ENCODE data around the gene HK2. TPM values are rescaled to one million over a fixed set of nuclear protein-coding genes. Genes with fewer than 3 reads are reported as not detected.
"Not testable (repeated sequence)": the region's sequence is repeated elsewhere in the genome, so short reads cannot be mapped to it uniquely, and the experiment has no call there.

HK2 gene
- total RNA-seq, 1 donor from 2014 or later = 19.0 TPM

DNA sequence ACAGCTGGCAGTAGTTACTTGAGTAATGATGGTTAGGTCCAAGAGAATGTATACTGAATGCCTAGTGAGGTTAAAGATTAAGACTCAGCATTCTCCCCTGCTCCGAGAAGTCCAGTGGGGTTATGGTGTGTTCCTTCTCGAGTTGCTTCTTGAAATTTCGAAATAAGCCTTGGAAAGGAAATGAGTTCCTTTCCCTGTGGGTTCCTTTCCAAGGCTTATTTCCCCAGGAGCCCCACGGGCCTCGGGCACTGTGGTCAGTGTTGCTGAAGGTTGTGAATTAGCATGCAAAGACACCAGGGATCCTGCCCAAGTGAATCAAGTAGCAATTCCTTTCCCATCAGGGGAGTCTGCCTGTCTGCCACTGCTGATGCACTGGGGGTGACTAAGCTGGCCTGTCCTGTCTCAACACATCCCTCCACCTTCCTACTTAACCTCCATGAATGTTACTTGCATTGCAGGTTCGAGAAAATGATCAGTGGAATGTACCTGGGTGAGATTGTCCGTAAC, 53.6 kb downstream of the HK2 start:
- no peak overlapping the region for H3K4me3 ChIP-seq
- TF ChIP-seq, protein P1, sequence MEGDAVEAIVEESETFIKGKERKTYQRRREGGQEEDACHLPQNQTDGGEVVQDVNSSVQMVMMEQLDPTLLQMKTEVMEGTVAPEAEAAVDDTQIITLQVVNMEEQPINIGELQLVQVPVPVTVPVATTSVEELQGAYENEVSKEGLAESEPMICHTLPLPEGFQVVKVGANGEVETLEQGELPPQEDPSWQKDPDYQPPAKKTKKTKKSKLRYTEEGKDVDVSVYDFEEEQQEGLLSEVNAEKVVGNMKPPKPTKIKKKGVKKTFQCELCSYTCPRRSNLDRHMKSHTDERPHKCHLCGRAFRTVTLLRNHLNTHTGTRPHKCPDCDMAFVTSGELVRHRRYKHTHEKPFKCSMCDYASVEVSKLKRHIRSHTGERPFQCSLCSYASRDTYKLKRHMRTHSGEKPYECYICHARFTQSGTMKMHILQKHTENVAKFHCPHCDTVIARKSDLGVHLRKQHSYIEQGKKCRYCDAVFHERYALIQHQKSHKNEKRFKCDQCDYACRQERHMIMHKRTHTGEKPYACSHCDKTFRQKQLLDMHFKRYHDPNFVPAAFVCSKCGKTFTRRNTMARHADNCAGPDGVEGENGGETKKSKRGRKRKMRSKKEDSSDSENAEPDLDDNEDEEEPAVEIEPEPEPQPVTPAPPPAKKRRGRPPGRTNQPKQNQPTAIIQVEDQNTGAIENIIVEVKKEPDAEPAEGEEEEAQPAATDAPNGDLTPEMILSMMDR (IDR thresholded peaks at IDR 0.05; ENCODE audit: borderline replicate concordance) = no peak
- H3K4me1 ChIP-seq = no peaks in the 10 kb centered on the region
- H3K9me3 ChIP-seq (replicated peaks) = no peaks in the 10 kb centered on the region
- intact Hi-C loops (cut with micrococcal nuclease) = no loop called here
- no peak for DNase-seq
- peaks cover 39% of the 10 kb centered on the region for H3K36me3 ChIP-seq
- H3K27me3 ChIP-seq (ENCODE audit: low read depth) = no peaks in the 10 kb centered on the region
- H3K27ac ChIP-seq (replicated peaks) = no peak overlapping the region

DNA sequence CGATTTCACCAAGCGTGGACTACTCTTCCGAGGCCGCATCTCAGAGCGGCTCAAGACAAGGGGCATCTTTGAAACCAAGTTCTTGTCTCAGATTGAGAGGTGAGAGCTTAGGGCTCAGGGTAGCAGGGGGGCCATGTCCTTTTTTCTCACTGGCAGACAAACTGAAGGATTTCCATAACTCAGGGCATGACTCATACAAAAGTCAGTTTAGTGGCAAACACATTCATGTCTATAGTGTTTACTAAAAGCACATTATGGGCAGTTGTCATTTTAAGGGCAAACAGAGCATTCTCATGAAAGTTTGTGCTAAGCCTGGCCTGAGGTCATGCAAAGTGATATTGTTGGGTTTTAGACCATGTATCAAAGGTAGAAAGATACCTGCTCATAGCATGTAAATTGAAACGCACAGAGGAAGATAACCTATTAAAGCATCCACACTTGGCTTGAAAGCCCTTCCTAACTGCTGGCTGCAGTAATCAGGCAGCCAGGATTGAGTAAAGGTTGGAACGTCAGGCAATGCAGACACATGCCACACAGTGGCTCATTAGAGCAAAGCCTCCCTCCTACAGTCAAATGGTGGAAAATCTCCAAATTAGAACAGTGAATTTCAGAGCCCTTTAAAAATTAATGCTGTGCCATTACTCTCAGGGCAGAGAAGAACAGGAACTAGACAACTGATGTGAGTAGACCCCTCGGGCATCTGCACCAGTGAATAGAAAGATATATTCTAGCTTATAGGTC, 54.2 kb downstream of the HK2 start:
- Histone ChIP-seq H3K9me3 (replicated peaks) (no peaks in the 10 kb centered on the region), H3K36me3 (peaks cover 36% of the 10 kb centered on the region)
- intact Hi-C loops (cut with micrococcal nuclease) = no loop called here

DNA sequence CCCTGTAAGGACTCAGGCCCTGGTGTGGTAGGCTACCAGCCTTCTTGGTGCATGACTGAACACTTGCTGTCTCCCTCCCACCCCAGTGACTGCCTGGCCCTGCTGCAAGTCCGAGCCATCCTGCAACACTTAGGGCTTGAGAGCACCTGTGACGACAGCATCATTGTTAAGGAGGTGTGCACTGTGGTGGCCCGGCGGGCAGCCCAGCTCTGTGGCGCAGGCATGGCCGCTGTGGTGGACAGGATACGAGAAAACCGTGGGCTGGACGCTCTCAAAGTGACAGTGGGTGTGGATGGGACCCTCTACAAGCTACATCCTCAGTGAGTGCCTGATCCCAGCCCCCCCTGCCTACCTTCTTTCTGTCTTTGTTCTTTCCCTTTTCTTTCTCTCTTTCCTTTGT, 55.2 kb downstream of the HK2 start:
- Histone ChIP-seq H3K4me3 (no peak overlapping the region), H3K4me1 (no peaks in the 10 kb centered on the region), H3K36me3 (peaks cover 34% of the 10 kb centered on the region), H3K9me3 (replicated peaks) (no peaks in the 10 kb centered on the region), H3K27me3 (ENCODE audit: low read depth) (no peaks in the 10 kb centered on the region), H3K27ac (replicated peaks) (no peak overlapping the region)
- intact Hi-C loops (cut with micrococcal nuclease) = no loop called here
- no peak for DNase-seq
- TF ChIP-seq, protein P1 (IDR thresholded peaks at IDR 0.05; ENCODE audit: borderline replicate concordance) = no peak

More for the DNA sequence above, 54.2 kb downstream of the HK2 start:
- Histone ChIP-seq H3K27ac (replicated peaks) (no peak overlapping the region), H3K27me3 (ENCODE audit: low read depth) (no peaks in the 10 kb centered on the region), H3K4me1 (no peaks in the 10 kb centered on the region), H3K4me3 (no peak overlapping the region)
- TF ChIP-seq, protein P1 (IDR thresholded peaks at IDR 0.05; ENCODE audit: borderline replicate concordance) = no peak
- no peak for DNase-seq

DNA sequence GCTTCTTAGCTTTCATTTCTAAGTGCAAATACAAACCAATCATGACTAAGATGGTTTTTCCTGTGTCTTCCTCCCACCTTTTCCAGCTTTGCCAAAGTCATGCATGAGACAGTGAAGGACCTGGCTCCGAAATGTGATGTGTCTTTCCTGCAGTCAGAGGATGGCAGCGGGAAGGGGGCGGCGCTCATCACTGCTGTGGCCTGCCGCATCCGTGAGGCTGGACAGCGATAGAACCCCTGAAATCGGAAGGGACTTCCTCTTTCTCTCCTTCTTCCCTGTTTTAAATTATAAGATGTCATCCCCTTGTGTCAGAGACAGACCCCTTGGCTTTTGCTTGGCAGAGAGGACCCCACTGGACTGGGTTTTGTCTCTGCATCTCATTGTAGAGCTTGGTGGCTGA, 56.8 kb downstream of the HK2 start:
- H3K36me3 ChIP-seq = peaks cover 27% of the 10 kb centered on the region
- H3K4me3 ChIP-seq = no peak overlapping the region
- TF ChIP-seq, protein P1 (IDR thresholded peaks at IDR 0.05; ENCODE audit: borderline replicate concordance) = no peak
- DNase-seq = no peak
- no peaks in the 10 kb centered on the region for H3K4me1 ChIP-seq
- no peak overlapping the region for H3K27ac ChIP-seq (replicated peaks)
- no peaks in the 10 kb centered on the region for H3K9me3 ChIP-seq (replicated peaks)
- intact Hi-C loops (cut with micrococcal nuclease) = no loop called here
- no peaks in the 10 kb centered on the region for H3K27me3 ChIP-seq (ENCODE audit: low read depth)

DNA sequence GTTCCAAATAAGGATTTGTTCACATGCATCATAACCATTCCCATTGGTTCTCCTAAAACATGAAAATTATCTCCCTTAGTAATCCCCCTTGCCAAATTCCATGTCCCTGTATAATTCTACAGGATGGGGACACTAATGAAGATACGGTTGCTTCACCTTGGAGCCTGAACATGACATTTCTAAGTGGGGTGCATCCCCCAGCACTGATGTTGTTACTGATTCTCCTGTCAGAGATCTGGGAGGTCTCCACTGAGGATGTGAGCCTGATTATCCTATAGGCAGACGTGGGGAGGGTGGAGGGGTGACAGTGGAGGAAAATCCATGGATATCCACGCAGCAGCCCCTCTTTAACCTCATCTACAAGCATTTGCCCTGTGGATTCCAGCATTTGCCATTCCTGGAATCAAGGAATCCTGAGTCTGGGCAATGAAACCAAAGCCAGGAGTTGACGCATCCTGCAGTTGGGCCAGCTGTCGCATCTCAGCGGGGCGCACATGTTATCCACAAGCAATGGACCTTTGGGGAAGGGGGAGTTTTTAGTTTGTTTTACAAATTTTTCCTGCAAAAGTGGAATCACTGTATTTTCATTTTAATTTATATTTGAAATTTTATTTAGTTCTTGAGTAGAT, 57.3 kb downstream of the HK2 start:
- intact Hi-C loops (cut with micrococcal nuclease) = no loop called here
- Histone ChIP-seq H3K9me3 (replicated peaks) (no peaks in the 10 kb centered on the region), H3K27me3 (ENCODE audit: low read depth) (no peaks in the 10 kb centered on the region), H3K4me3 (no peak overlapping the region), H3K4me1 (no peaks in the 10 kb centered on the region), H3K27ac (replicated peaks) (no peak overlapping the region), H3K36me3 (peaks cover 27% of the 10 kb centered on the region)
- DNase-seq = no peak
- TF ChIP-seq, protein P1 (IDR thresholded peaks at IDR 0.05; ENCODE audit: borderline replicate concordance) = no peak

DNA sequence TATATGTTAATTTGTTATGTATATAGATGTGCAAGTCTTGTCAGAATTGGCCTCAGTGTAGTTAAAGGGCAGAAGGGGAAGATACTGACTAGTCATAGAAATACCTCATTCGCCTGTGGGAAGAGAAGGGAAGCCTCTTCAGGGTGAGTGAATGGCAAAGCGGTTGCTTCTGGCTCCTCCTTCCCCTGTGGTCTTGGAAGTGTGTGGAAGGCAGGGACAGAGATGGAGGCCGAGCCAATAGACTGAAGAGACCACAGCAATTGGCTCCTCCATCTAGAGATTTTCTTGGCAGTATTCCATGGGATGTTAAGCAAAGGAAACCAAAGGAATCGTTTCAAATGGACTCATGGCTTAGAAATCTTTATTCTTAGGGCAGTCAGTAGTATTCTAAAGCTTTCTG, 57.9 kb downstream of the HK2 start:
- H3K27ac ChIP-seq (replicated peaks); H3K27me3 ChIP-seq (ENCODE audit: low read depth); H3K9me3 ChIP-seq (replicated peaks); H3K4me1 ChIP-seq; H3K4me3 ChIP-seq; DNase-seq; intact Hi-C loops (cut with micrococcal nuclease): not testable (repeated sequence)
- peaks cover 27% of the 10 kb centered on the region for H3K36me3 ChIP-seq
